ENCODE results near the gene HCRTR2. TPM values are rescaled to one million over a fixed set of nuclear protein-coding genes. Genes with fewer than 3 reads are reported as not detected.

Gene HCRTR2
- total RNA-seq (2022; extraction: Qiagen RNA extraction; ENCODE audit: low read depth) = not detected in 5 replicates

GRCh38 chr6:55174211-55175026 is at the start of gene HCRTR2:
TSS of gene HCRTR2 (plus strand) at chr6:55174515. CDS start at chr6:55174588, 73 bp downstream.

GRCh38 chr6:55327169-55327568 is 152.9 kb downstream of the HCRTR2 start, which contains the start of gene GFRAL:
TSS of gene GFRAL (plus strand) at chr6:55327469. CDS start at chr6:55327555, 86 bp downstream.

Other genes with a start within 250 kb of the HCRTR2 start
- gene GFRAL, start 153.0 kb downstream of the HCRTR2 start, total RNA-seq (2022; extraction: Qiagen RNA extraction; ENCODE audit: low read depth) = not detected in 5 replicates

Data from A549 treated with ZK216348 at 1 μM for 4 hours (cell line).